ENCODE data around the gene KIRREL2. TPM values are rescaled to one million over a fixed set of nuclear protein-coding genes. Genes with fewer than 3 reads are reported as not detected.
"Not testable (repeated sequence)": the region's sequence is repeated elsewhere in the genome, so short reads cannot be mapped to it uniquely, and the experiment has no call there.

KIRREL2 gene
- total RNA-seq, 2 donors from 2014 or later = 0.51 TPM; not detected in 1

DNA sequence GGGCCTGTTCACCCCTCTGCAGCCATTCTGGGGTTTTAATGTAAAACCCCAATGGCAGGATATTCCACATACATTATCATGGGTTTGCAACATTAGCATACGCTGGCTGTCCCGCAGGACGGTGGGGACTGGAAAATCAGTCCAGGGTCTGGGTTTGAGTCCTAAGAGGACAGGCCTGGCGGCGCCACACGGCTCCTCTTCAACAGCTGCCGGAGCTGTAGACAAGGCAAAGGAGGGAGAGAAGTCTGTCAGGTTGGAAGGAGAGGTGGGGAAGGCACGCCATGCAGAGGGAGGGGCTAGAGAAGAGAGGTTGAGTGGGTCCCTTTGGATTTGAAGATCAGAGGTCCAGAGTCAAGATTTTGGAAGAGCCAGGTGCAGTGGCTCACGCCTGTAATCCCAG lies 31.7 kb downstream of the KIRREL2 start:
- no peak overlapping the region for H3K4me3 ChIP-seq
- H3K27ac ChIP-seq = no peak overlapping the region
- H3K36me3 ChIP-seq = peaks cover 24% of the 10 kb centered on the region
- no peaks in the 10 kb centered on the region for H3K9me3 ChIP-seq
- no peaks in the 10 kb centered on the region for H3K4me1 ChIP-seq
- no peaks in the 10 kb centered on the region for H3K27me3 ChIP-seq
- no peak for DNase-seq (ENCODE audit: low spot score)
- TF ChIP-seq, protein P1, sequence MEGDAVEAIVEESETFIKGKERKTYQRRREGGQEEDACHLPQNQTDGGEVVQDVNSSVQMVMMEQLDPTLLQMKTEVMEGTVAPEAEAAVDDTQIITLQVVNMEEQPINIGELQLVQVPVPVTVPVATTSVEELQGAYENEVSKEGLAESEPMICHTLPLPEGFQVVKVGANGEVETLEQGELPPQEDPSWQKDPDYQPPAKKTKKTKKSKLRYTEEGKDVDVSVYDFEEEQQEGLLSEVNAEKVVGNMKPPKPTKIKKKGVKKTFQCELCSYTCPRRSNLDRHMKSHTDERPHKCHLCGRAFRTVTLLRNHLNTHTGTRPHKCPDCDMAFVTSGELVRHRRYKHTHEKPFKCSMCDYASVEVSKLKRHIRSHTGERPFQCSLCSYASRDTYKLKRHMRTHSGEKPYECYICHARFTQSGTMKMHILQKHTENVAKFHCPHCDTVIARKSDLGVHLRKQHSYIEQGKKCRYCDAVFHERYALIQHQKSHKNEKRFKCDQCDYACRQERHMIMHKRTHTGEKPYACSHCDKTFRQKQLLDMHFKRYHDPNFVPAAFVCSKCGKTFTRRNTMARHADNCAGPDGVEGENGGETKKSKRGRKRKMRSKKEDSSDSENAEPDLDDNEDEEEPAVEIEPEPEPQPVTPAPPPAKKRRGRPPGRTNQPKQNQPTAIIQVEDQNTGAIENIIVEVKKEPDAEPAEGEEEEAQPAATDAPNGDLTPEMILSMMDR (IDR thresholded peaks at IDR 0.05) = no peak

DNA sequence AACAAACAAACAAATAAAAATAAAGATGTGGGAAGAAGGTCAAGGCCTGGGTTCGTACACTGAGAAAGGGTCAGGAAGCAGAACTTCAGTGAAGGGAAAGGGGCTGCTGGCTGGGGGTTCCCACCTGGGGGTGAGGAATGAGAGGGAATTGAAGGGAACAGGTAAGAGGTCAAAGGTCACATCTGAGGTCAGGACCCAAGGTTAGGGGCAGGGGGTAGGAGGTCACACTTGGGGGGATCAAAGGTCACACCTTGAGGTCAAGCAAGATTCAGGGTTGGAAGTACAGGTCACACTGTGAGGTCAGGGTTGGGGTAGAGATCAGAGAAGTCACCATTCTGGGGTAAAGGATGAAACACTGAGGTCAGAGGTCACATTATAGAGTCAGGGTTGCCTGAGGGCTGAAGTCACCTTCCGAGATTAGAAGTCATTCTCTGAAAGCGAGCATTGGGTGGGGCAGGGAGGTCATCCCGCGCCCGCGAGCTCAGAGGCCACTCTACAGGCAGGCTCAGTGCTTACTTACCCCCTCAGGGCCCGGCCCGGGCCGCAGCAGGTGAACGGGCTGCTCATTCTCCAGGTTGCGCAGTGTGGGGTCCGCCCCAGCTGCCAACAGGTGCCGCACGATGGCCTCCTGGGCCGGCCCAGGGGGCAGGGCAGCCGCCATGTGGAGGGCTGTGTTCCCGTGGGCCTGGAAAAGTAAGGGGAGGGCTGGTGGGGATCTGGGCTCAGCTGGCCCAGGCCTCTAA lies 32.8 kb downstream of the KIRREL2 start:
- Histone ChIP-seq H3K4me3 (no peak overlapping the region), H3K4me1 (no peaks in the 10 kb centered on the region), H3K27me3 (no peaks in the 10 kb centered on the region), H3K9me3 (no peaks in the 10 kb centered on the region), H3K27ac (no peak overlapping the region), H3K36me3 (peaks cover 24% of the 10 kb centered on the region)
- no peak for DNase-seq (ENCODE audit: low spot score)
- TF ChIP-seq, protein P1 (IDR thresholded peaks at IDR 0.05) = no peak

DNA sequence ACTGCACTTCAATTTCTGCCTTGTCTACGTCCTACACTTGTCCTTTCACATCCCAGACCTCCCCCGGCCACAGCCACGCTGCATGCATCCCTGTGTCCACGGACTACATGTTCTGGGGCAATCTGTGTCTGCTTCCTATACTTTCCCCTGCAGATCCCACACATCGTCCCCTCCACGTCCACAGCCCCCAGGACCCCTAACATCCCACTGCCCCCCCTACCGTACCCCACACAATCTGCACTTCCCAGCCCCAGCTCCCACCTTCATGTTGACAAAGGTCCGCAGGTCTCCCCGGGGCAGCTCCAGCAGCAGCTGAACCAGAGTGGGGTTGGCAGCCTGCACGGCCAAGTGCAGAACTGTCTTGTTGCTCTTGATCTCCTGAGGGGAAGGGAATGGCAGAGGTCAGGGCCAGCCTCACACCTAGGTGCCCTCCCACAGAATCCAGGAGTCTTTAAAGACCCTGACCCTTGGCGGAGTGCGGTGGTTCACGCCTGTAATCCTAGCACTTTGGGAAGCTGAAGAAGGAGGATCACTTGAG lies 33.5 kb downstream of the KIRREL2 start:
- Histone ChIP-seq H3K27me3 (no peaks in the 10 kb centered on the region), H3K4me3 (no peak overlapping the region), H3K36me3 (peaks cover 28% of the 10 kb centered on the region), H3K9me3 (no peaks in the 10 kb centered on the region), H3K4me1 (no peaks in the 10 kb centered on the region), H3K27ac (no peak overlapping the region)
- TF ChIP-seq, protein P1 (IDR thresholded peaks at IDR 0.05) = no peak
- no peak for DNase-seq (ENCODE audit: low spot score)

DNA sequence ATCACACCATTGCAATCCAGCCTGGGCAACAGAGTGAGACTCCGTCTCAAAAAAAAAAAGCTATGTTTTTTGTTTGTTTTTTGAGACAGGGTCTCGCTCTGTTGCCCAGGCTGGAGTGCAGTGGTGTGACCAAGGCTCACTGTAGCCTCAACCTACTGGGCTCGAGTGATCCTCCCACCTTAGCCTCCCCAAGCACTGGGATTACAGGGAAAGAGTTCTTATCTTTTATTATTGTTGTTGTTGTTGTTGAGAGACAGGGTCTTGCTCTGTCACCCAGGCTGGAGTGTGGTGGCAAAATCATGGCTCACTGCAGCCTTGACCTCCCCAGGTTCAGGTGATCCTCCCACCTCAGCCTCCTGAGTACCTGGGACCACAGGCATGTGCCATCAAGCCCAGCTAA lies 35.1 kb downstream of the KIRREL2 start:
- not testable (repeated sequence) for DNase-seq (ENCODE audit: low spot score); H3K9me3 ChIP-seq; H3K27me3 ChIP-seq; H3K4me1 ChIP-seq; H3K27ac ChIP-seq; H3K4me3 ChIP-seq
- H3K36me3 ChIP-seq = peaks cover 45% of the 10 kb centered on the region

DNA sequence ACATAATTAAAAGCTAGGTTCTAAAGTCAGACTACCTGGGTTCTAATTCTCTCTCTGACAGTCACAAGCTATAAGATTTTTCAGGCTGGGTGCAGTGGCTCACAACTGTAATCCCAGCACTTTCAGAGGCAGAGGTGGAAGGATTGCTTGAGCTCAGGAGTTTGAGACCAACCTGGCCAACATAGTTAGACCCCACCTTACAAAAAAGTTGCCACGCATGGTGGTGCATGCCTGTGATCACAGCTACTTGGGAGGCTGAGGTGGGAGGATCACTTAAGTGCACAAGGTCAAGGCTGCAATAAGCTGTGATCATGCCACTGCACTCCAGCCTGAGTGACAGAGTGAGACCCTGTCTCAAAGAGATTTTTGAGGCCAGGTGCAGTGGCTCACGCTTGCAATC lies 37.6 kb downstream of the KIRREL2 start:
- Histone ChIP-seq H3K36me3 (peaks cover 33% of the 10 kb centered on the region), H3K27me3 (no peaks in the 10 kb centered on the region), H3K27ac (no peak overlapping the region), H3K9me3 (no peaks in the 10 kb centered on the region), H3K4me1 (peaks cover 0 to 17% of the 10 kb centered on the region in 2 donors), H3K4me3 (no peak overlapping the region)
- TF ChIP-seq, protein P1 (IDR thresholded peaks at IDR 0.05) = no peak
- no peak for DNase-seq (ENCODE audit: low spot score)

DNA sequence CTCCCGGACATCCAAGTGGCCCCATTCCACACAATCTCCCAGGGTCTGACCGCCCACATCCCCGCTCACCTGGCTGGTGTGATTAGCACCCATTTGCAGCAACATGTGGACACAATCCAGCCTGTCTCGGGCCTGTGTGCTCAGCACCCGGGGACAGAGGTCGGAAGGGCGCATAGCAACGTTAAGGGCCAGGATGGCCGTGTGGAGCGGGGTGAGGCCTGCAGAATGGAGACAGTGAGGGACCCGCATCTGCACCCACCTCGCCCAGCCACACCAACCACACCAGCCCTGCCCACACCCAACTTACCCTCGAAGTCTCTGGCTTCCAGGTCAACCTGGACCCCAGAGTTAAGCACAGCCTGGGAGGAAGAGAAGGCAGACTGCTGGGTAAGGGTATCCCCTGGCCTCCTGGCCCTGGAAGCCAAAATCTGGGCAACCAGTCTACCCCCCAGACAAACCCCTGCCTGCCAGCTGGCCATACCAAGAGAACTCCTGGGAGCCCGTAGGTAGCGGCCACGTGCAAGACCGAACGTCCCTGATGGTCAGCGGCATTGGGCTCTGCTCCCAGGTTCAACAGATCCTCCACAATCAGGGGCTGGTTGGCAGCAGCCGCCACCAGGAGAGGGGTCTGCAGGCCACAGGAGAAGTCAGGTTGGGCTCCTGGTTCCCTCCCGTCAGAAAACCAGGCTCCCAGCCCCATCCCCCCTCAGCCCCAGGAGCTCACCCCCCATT lies 39.4 kb downstream of the KIRREL2 start:
- Histone ChIP-seq H3K27me3 (no peaks in the 10 kb centered on the region), H3K9me3 (no peaks in the 10 kb centered on the region), H3K36me3 (peaks cover 25% of the 10 kb centered on the region), H3K4me1 (peaks cover 0 to 20% of the 10 kb centered on the region in 2 donors), H3K27ac (no peak overlapping the region), H3K4me3 (no peak overlapping the region)
- no peak for DNase-seq (ENCODE audit: low spot score)
- TF ChIP-seq, protein P1 (IDR thresholded peaks at IDR 0.05) = no peak

Data from right atrium auricular region (tissue), 2 donors.